GM23338 (cell line): ENCODE data around the gene FAM78B.

Source experiments
- CTCF ChIP-seq, 2 experiments: fragments of 200-600 bp in 1 of 2; sonication (generic) in 1 of 2; conservative IDR thresholded peaks; 2 replicates each; pipeline versions ENCODE4 v1.5.1 to v1.6.1; 2016 to 2017; ENCODE audit warnings: antibody characterized with exemption in 2 of 2, low read depth in 2 of 2, mild to moderate bottlenecking in 2 of 2, moderate library complexity in 1 of 2
- EZH2 ChIP-seq: fragments of 200-600 bp; sonication (generic); IDR thresholded peaks from one replicate; pipeline ENCODE4 v1.8.0; 2017; ENCODE audit warnings: antibody characterized with exemption, mild to moderate bottlenecking, low read depth; ENCODE audit not compliant: unreplicated experiment

DNA sequence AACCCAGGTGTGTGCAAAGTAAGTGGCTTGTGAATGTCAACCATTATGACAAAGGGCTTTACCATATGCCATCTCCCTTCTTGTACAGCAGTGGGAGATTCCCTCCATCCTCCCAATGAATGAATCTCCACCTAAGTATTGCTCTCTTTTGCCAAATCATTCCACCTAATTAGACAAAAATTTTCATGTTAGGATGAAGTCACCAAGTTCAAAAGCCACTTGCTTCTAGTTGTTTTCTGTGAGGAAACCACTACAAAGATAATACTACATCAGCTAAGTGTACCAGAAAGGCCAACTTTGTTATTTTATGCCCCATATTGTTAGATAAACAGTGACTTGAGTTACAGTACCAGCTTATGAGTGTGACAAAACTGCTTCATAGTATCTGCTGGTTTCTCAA lies 34.3 kb downstream of the FAM78B start:
- TF ChIP-seq CTCF (conservative IDR thresholded peaks at IDR 0.05; ENCODE audit: low read depth in 2 of 2) (no peak), EZH2 (no peak)
